Neutrophil (primary cell): ENCODE data around the gene GRID2IP.

Experiments
- H3K27ac ChIP-seq: fragments of 200-600 bp; sonication (generic); 2 replicates; pipeline ENCODE4 v1.5.1; 2016; ENCODE audit warnings: mild to moderate bottlenecking, moderate library complexity
- H3K27me3 ChIP-seq: fragments of 200-600 bp; sonication (generic); 2 replicates; pipeline ENCODE4 v1.6.0; 2016; ENCODE audit warnings: mild to moderate bottlenecking
- H3K36me3 ChIP-seq: fragments of 200-600 bp; sonication (generic); 2 replicates; pipeline ENCODE4 v1.5.1; 2017
- H3K4me1 ChIP-seq, 2 experiments: fragments of 200-600 bp in 1 of 2; sonication (generic) in 1 of 2; 1 replicate in 1 of 2; 2 replicates in 1 of 2; pipeline versions ENCODE4 v1.5.1 to v1.6.1; 2013 to 2016; ENCODE audit warnings: low read depth in 1 of 2, low read length in 1 of 2, mild to moderate bottlenecking in 1 of 2, moderate library complexity in 1 of 2; ENCODE audit not compliant: control insufficient read depth in 1 of 2, insufficient read depth in 1 of 2
- H3K4me3 ChIP-seq, 2 experiments: fragments of 200-600 bp in 1 of 2; sonication (generic) in 1 of 2; 1 replicate in 1 of 2; 2 replicates in 1 of 2; pipeline ENCODE4 v1.5.1; 2013 to 2016; ENCODE audit warnings: low read depth in 1 of 2, low read length in 1 of 2, mild to moderate bottlenecking in 1 of 2, moderate library complexity in 1 of 2
- H3K9me3 ChIP-seq: fragments of 200-600 bp; sonication (generic); 2 replicates; pipeline ENCODE4 v1.5.1; 2016
- TF ChIP-seq, protein P1 (sequence below): fragments of 200-600 bp; sonication (generic); IDR thresholded peaks from 2 replicates; pipeline ENCODE4 v1.5.1; 2016; ENCODE audit warnings: antibody characterized with exemption

Gene GRID2IP

DNA sequence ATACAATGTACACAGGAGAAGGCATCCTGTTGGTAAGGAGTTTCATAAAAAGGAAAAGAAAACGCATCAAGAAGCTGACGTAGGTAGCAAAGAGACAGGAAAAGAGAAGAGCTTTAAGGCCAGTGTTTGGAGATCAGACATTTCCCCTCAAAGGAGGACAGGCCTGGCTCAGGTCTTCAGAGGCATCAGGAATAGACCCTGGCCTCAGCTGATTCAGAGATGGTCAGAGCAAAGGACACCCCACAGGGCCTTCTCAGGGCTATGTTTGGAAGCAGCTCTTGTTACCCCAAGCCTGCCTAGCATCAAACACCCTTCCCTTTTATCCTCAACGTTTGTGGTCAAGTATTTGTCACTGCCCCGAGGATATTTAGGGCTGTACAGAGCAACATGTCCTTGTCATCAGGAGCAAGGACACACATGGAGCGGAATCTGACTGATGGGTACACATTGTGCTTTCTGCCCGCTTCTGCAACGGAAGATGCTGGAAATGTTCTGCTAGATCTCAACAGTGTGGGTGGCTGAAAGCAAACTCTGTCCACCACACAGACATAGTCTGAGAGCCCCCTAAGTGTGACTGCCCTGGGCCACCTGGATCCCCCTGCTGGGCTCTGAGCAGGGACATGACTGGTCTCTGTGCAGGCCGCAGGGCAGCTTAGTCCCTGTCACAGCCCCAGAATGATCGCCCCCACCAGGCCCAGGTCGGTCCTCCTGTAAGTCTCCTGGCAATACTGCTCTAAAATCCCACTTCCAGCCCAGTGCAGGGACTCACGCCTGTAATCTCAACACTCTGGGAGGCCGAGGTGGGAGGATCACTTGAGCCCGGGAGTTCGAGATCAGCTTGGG lies 25.0 kb upstream of the GRID2IP start:
- Histone ChIP-seq H3K36me3 (peaks cover 11% of the 10 kb centered on the region), H3K4me3 (no peak overlapping the region), H3K9me3 (no peaks in the 10 kb centered on the region), H3K4me1 (peaks cover 0 to 5% of the 10 kb centered on the region in 2 experiments), H3K27ac (peak overlapping the region; percentile 7), H3K27me3 (no peaks in the 10 kb centered on the region)
- TF ChIP-seq, protein P1, sequence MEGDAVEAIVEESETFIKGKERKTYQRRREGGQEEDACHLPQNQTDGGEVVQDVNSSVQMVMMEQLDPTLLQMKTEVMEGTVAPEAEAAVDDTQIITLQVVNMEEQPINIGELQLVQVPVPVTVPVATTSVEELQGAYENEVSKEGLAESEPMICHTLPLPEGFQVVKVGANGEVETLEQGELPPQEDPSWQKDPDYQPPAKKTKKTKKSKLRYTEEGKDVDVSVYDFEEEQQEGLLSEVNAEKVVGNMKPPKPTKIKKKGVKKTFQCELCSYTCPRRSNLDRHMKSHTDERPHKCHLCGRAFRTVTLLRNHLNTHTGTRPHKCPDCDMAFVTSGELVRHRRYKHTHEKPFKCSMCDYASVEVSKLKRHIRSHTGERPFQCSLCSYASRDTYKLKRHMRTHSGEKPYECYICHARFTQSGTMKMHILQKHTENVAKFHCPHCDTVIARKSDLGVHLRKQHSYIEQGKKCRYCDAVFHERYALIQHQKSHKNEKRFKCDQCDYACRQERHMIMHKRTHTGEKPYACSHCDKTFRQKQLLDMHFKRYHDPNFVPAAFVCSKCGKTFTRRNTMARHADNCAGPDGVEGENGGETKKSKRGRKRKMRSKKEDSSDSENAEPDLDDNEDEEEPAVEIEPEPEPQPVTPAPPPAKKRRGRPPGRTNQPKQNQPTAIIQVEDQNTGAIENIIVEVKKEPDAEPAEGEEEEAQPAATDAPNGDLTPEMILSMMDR: no peak

DNA sequence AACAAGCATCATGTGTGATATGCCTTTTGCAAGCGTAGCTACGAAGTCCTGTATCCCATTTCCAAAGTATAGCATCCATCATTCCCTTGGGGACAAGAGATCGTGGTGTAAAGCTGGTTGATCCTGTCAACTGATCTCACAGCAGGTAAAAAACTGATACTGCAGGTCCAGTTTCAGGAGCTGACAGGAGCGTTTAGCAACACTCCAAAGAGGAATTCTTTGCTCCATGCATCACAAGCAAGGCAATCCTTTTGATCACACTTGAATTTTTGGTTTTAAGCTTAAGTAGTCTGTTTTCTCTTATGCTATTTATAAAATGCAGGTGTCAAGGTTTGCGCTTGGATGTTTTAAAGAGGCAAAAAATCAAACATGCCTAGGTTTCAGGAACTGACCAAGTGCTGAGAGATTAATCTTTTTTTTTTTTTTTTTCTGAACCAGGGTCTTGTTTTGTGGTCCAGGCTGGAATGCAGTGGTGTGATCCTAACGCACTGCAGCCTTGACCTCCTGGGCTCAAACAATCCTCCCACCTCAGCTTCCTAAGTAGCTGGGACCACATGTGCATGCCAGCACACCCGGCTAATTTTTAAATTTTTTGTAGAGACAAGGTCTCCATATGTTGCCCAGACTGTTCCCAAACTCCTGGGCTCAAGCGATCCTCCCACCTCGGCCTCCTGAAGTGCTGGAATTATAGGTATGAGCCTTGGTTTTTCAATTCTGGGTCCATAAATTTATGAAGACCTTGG lies 24.2 kb upstream of the GRID2IP start:
- no peaks in the 10 kb centered on the region for H3K9me3 ChIP-seq

DNA sequence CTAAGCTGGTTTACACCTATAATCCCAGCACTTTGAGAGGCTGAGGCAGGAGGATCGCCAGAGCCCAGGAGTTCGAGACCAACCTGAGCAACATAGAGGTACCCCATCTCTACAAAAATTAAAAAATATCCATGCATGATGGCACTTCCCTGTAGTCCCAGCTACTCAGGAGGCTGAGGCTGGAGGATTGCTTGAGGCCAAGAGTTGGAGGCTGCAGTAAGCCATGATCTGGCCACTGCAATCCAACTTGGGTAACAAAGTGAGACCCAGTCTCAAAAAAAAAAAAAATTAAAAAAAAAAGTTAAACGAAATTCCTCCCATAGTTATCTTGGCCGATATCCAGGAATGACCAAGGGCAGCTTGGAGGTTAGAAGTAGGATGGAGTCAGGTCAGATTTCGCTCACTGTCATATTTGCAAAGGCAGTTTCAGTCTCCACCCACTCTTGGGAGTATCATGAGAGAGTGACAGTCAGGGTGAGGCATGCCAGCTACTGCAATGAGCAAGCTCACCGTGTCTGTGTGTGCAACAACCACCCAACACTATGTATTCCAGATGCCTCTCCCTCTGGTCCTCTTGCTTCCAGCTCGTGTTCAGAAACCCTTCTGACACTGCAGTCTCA lies 20.0 kb upstream of the GRID2IP start:
- Histone ChIP-seq H3K4me3 (no peak overlapping the region), H3K9me3 (no peaks in the 10 kb centered on the region), H3K36me3 (no peaks in the 10 kb centered on the region), H3K4me1 (peaks cover 0 to 2% of the 10 kb centered on the region in 2 experiments), H3K27ac (no peak overlapping the region), H3K27me3 (no peaks in the 10 kb centered on the region)
- TF ChIP-seq, protein P1: no peak

More for the DNA sequence above, 24.2 kb upstream of the GRID2IP start:
- Histone ChIP-seq H3K4me1 (peaks cover 0 to 5% of the 10 kb centered on the region in 2 experiments), H3K27me3 (no peaks in the 10 kb centered on the region), H3K27ac (no peak overlapping the region), H3K4me3 (no peak overlapping the region), H3K36me3 (peaks cover 3% of the 10 kb centered on the region)
- TF ChIP-seq, protein P1: no peak

DNA sequence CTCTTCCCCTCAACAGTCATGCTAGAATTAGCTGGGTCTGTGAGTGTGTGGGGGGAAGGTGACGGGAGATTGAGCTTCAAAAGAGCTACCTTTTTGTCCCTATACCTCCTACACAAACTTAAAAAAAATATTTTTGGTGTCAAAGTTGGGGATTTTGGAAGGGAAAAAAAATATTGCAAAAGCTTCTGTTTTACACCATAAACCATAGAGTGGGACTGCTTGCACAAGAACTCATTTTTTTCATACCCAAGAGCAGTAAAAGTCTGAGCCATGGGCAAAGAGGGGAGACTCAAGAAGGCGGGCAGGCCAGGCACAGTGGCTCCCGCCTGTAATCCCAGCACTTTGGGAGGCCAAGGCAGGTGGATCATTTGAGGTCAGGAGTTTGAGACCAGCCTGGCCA lies 16.6 kb upstream of the GRID2IP start:
- H3K27me3 ChIP-seq: no peaks in the 10 kb centered on the region
- H3K4me3 ChIP-seq: no peak overlapping the region
- peaks cover 0 to 2% of the 10 kb centered on the region in 2 experiments for H3K4me1 ChIP-seq
- H3K9me3 ChIP-seq: no peaks in the 10 kb centered on the region
- TF ChIP-seq, protein P1: no peak
- no peaks in the 10 kb centered on the region for H3K36me3 ChIP-seq
- no peak overlapping the region for H3K27ac ChIP-seq

DNA sequence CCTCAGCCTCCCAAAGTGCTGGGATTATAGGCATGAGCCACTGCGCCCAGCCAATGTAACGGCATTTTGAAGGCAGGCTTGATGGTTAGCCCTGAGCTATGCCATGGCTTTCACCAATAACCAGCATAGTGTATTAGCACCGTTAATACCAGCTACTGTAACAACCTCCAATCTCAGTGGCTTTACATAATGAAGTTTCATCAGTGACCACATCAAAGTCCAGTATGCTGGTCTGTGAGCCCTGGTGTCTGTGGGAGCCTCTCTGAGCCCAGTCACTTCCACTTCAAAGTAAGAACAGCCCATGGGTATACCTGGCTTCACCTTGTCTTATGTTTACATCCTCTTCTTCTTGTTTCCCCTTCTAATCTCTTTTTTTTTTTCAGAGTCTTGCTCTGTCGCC lies 14.4 kb upstream of the GRID2IP start:
- Histone ChIP-seq H3K36me3 (no peaks in the 10 kb centered on the region), H3K9me3 (no peaks in the 10 kb centered on the region), H3K27ac (no peak overlapping the region), H3K4me3 (no peak overlapping the region), H3K27me3 (no peaks in the 10 kb centered on the region), H3K4me1 (peaks cover 0 to 2% of the 10 kb centered on the region in 2 experiments)
- TF ChIP-seq, protein P1: no peak
